Measurements from ENCODE around the gene GC.
"Not testable (repeated sequence)": the region's sequence is repeated elsewhere in the genome, so short reads cannot be mapped to it uniquely, and the experiment has no call there.

Gene GC, protein sequence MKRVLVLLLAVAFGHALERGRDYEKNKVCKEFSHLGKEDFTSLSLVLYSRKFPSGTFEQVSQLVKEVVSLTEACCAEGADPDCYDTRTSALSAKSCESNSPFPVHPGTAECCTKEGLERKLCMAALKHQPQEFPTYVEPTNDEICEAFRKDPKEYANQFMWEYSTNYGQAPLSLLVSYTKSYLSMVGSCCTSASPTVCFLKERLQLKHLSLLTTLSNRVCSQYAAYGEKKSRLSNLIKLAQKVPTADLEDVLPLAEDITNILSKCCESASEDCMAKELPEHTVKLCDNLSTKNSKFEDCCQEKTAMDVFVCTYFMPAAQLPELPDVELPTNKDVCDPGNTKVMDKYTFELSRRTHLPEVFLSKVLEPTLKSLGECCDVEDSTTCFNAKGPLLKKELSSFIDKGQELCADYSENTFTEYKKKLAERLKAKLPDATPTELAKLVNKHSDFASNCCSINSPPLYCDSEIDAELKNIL

DNA sequence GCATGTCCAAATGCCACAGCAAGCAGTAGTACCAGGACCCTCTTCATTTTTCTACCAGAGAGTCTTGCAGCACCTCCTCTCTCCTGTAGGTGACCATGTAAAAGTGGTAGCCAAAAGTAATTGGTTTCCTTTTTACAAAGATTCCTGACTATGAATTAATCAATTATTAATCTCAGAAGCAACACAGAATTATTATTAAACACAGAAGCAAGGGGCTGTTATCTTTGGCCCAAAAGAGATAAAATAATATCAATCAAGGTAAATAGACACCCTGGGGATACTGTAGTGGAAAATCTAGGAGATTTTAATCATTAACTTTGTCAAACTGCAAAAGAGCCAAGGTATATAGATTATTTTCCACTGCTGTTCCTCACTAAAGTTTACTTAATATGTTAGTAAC is at the start of gene GC:
Gene GC, minus strand, starts transcription at position 108 of the 400 bp plus-strand sequence. Its CDS starts 61 bp downstream, at position 47.
- DNase-seq (ENCODE audit: low read depth, low spot score): no peak

DNA sequence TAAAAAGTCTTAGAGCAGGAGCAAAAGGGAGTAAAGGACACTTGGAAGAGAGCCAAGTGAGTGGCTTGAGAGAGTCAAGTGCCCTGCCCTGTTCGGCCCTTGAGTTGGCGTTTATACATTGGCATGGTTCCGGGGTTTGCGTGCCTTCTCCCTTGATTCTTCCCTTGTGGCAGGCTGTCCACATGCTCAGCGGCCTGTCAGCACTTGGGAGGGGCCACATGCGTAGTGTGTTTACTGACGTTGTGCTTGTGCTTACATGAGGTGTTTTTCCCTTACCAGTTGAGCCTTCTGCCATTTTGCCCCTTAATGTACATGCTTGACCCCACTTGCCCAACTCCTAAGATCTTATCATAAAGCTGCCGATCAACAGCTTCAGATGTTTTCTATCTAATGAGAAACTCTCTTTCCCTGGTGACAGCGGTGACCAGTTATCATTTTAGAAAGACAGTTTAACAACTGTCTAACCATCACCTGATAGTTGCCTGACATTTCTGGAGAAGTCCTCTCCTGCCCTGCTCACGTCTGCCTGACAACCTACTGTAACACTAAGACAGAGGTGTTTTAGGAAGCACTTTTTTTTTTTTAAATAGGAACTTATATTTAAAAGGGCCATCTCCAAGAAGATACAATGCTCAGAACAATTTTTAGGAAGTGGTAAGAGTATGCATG is 49.5 kb upstream of the GC start:
- no peak for DNase-seq (ENCODE audit: low read depth, low spot score)

DNA sequence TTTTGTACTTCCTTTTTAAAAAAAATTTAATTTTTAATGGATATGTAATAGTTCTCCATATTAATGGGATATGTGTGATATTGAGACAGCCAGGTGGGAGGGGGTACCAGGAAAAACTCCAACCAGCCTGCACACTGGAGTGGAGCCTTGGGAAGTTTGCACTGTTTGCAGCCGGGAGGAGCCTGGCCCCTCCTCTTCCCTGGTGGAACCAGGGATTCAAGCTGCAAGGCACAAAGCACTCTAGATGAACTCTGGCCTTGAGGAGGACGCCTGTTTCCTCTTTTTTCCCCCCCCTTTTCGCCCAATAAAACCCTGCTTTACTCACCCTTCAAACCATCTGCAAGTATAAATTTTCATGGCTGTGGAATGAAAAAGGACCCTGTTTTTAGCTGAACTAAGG is 48.2 kb upstream of the GC start:
- DNase-seq (ENCODE audit: low read depth, low spot score): no peak

DNA sequence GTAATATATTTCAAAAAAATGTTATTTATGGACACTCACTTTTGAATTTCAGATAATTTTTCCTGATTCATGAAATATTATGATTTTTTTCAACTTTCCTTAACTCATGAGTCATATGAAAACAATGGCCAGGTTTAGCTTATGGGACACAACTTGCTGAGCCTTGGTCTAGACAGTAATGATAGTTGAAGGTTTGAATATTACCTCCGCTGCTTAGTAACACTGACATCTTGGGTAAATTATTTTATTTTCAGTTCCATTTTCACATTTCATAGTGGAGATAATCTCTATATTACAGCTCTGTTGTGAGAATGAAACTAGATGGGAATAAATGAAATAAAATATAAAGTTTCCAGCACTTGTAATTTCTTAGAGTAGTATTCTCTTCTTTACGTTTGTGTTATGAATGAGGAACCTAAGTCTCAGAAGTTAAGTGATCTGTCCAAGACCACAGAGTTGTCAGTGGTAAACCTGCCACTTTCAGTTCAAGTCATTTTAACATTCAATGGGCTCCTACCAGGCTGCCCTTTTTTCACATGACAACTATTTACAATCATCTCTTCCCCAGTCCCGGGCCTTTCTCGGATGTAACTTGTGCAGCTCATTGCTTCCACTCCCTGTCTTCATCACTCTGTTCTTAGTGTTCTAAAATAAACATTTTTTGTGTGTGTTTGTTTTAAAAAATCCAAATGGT is 46.8 kb upstream of the GC start:
- no peak for DNase-seq (ENCODE audit: low read depth, low spot score)

DNA sequence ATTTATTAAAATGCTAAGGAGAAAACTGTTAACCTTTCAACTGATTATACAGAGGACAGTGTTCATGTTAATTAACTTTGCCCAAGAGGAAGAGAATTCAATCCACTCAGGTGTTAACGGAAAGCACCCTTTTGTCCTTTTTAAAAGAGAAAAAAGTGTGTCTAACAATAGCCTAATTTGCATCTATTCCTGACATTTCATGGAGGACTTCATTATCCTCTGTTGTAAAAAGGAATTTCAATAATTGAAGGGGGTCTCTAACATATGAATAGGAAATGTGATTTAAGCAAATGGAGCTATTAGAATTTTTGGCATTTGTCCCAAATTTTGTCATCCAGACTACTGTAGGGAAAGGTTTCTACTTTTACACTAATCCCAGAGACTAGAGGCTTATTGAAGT is 44.6 kb upstream of the GC start:
- no peak for DNase-seq (ENCODE audit: low read depth, low spot score)

DNA sequence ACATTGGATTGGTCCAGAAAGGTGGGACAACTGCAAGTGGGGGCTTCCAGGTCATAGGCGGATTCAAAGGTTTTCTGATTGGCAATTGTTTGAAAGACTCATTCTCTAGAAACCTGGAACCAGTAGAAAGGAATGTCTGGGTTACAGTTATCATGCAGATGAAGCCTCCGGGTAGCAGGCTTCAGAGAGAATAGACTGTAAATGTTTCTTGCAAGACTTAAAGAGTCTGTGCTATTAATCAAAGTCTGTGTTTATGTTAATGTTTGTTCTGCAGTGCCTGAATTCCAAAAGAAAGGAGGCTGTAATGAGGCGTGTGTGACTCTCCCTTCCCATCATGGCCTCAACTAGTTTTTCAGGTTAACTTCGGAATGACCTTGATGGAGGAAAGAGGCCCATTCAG is 43.9 kb upstream of the GC start:
- DNase-seq (ENCODE audit: low read depth, low spot score): no peak

DNA sequence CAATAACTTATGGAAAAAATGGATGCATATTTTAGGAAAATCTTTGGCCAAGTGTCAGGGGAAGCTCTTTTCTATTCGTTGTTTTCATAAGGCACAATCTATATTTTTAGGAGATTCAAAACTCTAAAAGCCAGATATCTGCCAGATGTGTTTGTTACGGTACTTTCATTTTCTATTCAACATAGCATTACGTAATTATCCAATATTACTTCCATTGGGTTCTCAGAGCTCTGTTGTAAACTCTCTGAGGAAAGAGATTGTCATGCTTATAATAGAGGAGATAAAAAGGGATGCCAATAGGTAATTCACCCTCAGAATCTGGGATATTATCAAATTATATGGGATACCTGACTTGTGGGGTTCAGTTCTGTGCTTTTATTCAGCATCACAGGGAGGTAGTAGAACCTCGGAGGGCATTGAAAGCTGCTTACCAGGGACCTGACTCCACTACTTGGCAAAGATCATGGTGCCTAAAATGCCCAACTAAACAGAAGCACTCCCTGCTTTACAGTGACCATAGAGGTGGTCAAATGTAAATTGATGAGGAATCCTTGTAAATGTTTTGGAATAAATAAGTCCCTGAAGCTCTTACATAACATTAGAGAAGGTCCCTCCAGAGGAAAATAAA is 32.9 kb upstream of the GC start:
- no peak for DNase-seq (ENCODE audit: low read depth, low spot score)

DNA sequence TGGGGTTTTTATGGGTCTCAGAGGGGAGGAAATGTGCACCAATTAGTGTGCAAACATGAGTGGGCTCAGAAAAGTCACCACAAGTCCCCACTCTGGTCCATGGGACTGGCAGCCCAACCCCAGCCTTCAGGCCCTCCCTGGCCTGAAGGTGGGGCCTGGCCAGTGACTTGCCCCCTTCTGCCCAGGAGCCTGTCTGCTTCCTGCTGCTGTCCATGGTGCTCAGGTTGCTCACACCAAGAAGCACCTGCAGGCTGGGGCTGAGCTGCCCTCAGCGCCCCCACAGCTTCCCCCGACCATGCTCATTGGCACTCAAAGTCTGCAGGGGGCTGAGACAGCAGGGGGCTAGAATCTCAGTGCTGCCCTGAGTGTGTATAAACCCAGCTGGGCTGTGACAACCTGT is 30.6 kb upstream of the GC start:
- no peak for DNase-seq (ENCODE audit: low read depth, low spot score)

DNA sequence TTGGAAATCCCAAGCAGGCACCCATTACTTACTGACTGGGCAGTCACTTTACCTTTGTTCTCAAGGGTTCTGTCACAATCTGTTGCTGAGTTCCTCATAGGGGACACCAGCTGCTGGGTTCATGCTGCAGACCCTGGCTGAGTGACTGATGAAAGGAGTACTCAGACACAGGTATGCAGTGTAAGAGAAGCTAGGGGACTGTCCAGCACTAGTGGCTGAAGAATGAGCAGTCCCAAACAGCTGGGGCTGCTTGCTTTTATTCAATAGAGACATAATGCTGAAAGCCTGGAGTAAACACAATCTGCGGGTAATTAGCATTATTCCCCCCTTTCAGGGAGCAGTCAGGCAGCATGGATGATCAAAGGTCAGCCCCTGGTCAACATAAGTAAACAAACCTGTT is 25.9 kb upstream of the GC start:
- DNase-seq (ENCODE audit: low read depth, low spot score): not testable (repeated sequence)

DNA sequence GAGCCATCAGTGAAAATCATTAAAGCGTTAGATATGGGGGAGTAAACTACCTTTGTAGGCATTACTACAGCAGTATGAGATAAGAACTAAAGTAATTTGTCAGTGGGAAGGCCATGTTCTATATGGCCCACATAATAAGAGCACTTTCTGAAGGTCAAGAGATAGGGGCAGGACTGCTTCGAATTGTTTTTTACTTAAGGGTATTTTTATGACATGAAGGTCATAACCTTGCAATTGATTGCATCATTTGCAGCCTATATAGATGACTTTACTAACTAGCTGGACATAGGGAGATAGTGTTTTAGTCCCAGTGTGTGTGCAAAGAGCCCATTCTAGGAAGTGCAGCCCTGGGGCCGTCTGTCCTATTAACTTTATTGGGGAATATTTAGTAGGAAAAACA is 23.6 kb upstream of the GC start:
- DNase-seq (ENCODE audit: low read depth, low spot score): no peak

DNA sequence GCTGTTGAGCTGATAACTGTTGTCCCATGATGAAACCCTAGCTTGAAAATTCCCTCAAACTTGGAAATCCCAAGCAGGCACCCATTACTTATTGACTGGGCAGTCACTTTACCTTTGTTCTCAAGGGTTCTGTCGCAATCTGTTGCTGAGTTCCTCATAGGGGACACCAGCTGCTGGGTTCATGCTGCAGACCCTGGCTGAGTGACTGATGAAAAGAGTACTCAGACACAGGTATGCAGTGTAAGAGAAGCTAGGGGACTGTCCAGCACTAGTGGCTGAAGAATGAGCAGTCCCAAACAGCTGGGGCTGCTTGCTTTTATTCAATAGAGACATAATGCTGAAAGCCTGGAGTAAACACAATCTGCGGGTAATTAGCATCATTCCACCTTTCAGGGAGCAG is 21.4 kb upstream of the GC start:
- DNase-seq (ENCODE audit: low read depth, low spot score): not testable (repeated sequence)

DNA sequence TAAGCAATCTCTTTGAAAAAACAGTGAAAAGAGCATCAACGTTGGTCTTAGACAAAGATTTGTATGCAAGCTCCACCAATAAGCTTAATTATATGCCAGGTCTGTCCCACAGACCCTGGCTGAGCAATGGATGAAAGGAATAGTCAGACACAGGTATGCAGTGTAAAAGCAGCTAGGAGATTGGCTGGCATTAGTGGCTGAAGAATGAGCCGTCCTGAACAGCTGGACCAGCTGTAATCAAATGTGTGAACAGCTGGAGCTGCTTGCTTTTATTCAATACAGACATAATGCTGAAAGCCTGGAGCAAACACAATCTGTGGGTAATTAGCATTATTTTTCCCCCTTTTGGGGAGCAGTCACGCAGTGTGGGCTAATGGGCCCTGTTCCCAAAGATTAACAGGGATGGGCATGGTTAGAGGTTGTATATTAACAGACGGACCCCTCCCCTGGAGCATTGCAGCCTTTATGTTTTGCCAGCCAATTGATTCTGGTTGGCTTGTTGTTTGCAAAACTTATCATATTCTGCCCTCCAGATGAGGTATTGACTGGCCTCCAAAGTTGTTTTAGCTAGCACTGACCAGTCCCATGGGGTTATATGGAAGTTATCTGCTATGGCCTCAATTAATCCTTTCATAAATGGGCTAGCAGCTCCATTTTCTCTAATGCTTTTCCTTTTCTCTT is 20.3 kb upstream of the GC start:
- DNase-seq (ENCODE audit: low read depth, low spot score): not testable (repeated sequence)

DNA sequence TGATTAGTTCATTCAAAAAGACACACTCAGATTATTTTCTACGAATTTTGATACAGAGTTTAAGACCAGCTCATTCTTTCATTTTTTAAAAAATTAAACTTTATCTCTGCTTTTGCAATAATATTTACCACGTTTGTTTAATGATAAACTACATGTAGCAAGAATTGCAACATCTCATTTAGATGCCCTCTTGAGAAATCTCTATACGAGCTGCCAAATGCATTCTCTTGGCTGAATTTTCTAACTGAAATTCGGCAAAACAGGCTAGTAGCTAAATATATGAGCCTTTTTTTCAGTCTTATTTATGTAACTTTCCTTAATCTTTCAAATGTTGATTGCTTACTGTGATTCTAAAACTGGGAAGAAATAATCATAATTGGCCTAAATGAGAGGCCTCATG is 2.1 kb upstream of the GC start:
- DNase-seq (ENCODE audit: low read depth, low spot score): no peak

DNA sequence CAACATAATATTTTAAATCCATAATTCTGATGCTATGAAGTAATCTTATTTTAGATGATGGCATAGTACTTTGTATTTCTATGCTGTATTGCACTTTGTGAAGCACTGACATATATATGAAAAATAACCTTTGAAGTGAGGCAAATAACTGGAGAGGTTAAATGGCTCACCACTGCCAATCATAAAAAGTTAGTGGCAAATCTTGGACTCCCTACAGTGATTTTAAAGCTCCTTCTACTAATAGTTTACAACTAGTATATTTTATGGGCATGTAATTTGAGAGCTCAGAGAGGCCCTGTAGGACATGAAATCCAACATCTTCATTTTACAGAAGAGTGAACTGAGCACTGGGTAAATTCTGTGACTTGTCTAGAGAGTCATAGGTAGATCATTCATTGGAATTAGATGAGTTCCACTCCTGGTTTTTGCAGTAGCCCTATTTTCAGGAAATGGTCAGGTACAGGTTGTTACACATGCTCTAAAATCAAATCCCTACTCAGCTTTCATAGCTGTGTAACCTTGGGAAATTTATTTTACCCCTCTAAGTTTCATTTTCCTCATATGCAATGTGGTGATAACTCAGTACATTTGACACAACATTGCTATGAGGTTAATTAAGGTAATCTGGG is 804 bp upstream of the GC start:
- no peak for DNase-seq (ENCODE audit: low read depth, low spot score)

DNA sequence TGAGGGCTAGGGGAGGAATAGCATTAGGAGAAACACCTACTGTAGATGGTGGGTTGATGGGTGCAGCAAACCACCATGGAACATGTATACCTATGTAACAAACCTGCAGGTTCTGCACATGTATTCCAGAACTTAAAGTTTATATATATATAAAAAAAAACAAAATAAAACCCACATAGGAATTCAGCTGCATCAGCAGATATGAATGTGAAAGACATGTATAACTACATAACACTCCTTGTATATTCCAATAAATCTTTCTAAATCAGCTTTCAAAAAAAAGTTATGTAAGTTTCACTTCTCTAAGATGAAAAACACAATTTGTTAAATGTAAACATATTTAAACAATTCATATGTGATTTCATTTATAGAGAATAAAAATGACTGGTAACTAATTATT is 6.0 kb downstream of the GC start:
- no peak for DNase-seq (ENCODE audit: low read depth, low spot score)

DNA sequence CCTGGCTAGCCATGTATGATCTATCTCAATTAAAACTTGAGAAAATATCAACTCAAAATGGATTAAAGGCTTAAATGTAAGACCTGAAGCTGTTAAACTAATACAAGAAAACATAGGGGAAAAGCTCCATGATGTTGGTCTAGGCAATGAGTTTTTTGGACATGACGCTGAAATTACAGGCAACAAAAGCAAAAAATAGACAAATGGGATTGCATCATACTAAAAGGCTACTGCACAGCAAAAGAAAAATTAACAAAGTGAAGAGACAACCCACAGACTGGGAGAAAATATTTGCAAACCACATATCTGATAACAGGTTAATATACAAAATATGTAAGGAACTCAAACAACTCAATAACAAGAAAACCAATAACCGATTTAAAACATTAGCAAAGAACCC is 8.4 kb downstream of the GC start:
- no peak for DNase-seq (ENCODE audit: low read depth, low spot score)

DNA sequence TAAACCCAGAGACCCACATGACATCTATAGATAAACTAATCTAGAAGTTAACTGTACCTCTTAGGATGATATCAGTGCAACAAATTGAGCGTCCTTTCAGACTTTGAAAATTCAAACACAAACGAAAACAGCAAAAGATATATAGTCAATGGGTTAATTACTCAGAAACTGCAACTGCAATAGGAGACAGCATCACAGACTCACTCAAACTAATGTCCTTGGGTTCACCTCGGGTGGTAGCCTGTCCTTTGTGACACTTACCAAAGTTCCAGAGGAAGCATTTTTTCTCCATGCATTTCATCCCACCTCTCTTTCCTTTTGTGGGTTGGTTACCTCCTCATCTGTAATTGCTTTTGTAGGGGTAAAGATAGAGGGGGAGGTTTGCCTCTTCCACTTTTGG is 9.7 kb downstream of the GC start:
- no peak for DNase-seq (ENCODE audit: low read depth, low spot score)

DNA sequence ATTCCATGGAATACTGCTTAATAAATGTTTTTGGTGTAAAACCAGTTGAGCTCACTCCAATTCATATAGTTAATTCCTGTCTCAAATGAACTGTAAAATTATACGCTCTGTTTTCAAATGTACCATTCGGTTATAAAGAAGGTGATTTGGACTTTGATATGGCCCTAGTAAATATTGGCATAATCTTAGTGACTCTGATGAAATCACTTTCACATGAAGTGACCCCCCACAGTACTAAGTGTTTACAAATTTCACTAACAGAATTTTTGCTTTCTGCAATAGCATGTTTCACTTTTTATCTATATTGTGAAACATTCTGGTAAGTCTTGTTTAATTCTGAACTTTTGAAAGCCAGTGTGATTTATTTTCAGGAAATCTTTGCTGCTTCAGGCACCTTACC is 10.9 kb downstream of the GC start:
- no peak for DNase-seq (ENCODE audit: low read depth, low spot score)

DNA sequence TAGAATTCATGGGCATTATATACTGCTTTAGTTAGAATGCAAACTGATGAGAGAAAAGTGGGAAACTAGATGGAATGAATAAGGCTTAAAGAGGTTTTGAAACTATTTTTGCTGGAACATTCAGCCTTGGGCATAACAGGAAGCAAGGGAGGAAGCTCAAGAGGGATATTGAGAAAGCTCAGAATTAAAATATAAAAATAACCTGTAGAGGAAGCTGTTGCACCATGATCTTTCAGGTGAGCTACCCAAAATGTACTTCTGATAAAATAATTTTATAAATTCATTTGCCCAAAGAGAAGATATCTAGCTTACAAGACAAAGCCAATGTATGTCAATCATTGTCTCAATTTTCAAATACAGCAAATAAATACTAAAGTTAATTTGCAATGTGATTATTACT is 11.3 kb downstream of the GC start:
- no peak for DNase-seq (ENCODE audit: low read depth, low spot score)

DNA sequence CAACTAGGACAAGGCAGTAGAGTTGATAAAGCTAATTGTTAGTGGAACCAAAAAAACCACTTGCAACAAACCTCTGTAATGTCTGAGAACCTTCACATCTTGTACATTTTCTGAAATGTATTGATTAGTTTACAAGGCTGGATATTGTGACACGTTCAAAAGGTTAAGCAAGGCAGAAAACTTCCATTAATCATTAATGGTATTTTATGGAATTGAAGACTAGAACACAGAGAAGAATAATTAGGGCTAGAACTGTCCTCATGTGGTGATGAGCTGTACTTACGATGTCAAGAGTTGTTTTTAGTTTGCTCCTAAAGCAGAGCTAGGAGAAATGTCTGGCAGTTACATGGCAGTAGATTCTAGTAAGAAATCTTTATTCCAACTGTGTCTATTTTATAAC is 12.3 kb downstream of the GC start:
- DNase-seq (ENCODE audit: low read depth, low spot score): no peak

DNA sequence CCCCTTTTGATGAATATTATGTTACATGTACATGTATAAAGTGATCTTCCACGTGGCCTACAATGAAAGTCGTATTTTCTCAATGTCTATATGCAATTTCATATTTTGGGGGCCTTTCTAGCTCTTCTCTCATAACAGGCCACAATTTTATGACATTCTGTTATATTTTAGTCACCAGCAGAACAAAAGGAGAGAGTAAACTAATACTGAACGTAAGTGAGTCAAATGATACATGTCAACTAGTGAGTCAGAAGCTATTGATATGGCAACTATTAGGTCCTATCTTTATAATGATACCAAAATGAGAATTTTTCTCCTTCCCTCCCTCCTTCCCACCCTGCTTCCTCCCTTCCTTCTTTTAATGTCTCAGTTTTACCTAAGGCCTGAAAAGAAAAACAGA is 14.4 kb downstream of the GC start:
- no peak for DNase-seq (ENCODE audit: low read depth, low spot score)
